CD14-positive monocyte (primary cell): ENCODE results near the gene COPS9. TPM values are rescaled to one million over a fixed set of nuclear protein-coding genes. Genes with fewer than 3 reads are reported as not detected.

Source experiments
- DNase-seq, 3 donors: peaks; one replicate each; pipeline ENCODE4 v3.0.0-alpha.2; 2011 to 2022
- H2AFZ ChIP-seq: 2 replicates; pipeline ENCODE4 v1.6.0; 2012; ENCODE audit warnings: mild to moderate bottlenecking, low read depth, low read length, inconsistent platforms; ENCODE audit not compliant: insufficient read depth, poor library complexity, severe bottlenecking
- H3K27ac ChIP-seq, 2 donors: 1 replicate in 1 of 2; 2 replicates in 1 of 2; pipeline ENCODE4 v1.5.1; 2012 to 2013; ENCODE audit warnings: low read length in 2 of 2, control low read depth in 1 of 2, inconsistent platforms in 1 of 2, low read depth in 1 of 2, mild to moderate bottlenecking in 1 of 2
- H3K27me3 ChIP-seq, 2 donors: one replicate each; pipeline versions ENCODE4 v1.6.0 to v1.6.1; 2011 to 2013; ENCODE audit warnings: low read length in 2 of 2; ENCODE audit not compliant: control insufficient read depth in 2 of 2, insufficient read depth in 2 of 2
- H3K36me3 ChIP-seq, 2 donors: replicated peaks in 1 of 2; 1 replicate in 1 of 2; 2 replicates in 1 of 2; pipeline versions ENCODE4 v1.5.1 to v1.6.1; 2012 to 2013; ENCODE audit warnings: low read length in 2 of 2, control low read depth in 1 of 2, inconsistent platforms in 1 of 2, mild to moderate bottlenecking in 1 of 2; ENCODE audit not compliant: insufficient read depth in 2 of 2, control insufficient read depth in 1 of 2
- H3K4me1 ChIP-seq, 2 donors: 1 replicate in 1 of 2; 2 replicates in 1 of 2; pipeline versions ENCODE4 v1.5.1 to v1.6.1; 2012 to 2013; ENCODE audit warnings: low read length in 2 of 2, control low read depth in 1 of 2, inconsistent platforms in 1 of 2, mild to moderate bottlenecking in 1 of 2, moderate library complexity in 1 of 2; ENCODE audit not compliant: insufficient read depth in 2 of 2, control insufficient read depth in 1 of 2
- H3K4me2 ChIP-seq: replicated peaks from 2 replicates; pipeline ENCODE3; 2012; ENCODE audit warnings: low read length, moderate library complexity, mild to moderate bottlenecking; ENCODE audit not compliant: poor library complexity, severe bottlenecking; ENCODE audit errors: extremely low read depth
- H3K4me3 ChIP-seq, 3 experiments: fragments of 200-600 bp in 1 of 3; sonication (generic) in 1 of 3; replicated peaks in 1 of 3; 1 replicate in 2 of 3; 2 replicates in 1 of 3; pipeline ENCODE4 v1.5.1; 2011 to 2013; ENCODE audit warnings: low read length in 3 of 3, mild to moderate bottlenecking in 3 of 3, control low read depth in 2 of 3, low read depth in 2 of 3, inconsistent platforms in 1 of 3, moderate library complexity in 1 of 3
- H3K79me2 ChIP-seq: 2 replicates; pipeline ENCODE4 v1.6.0; 2012; ENCODE audit warnings: mild to moderate bottlenecking, control low read depth, inconsistent platforms, low read length, moderate library complexity; ENCODE audit not compliant: insufficient read depth
- H3K9ac ChIP-seq: 2 replicates; pipeline ENCODE4 v1.6.0; 2017; ENCODE audit warnings: low read length, mild to moderate bottlenecking; ENCODE audit not compliant: insufficient read depth, poor library complexity, severe bottlenecking
- H3K9me3 ChIP-seq, 2 donors: replicated peaks in 1 of 2; 1 replicate in 1 of 2; 2 replicates in 1 of 2; pipeline versions ENCODE4 v1.5.1 to v1.6.1; 2012 to 2013; ENCODE audit warnings: low read length in 2 of 2, control low read depth in 1 of 2; ENCODE audit not compliant: control insufficient read depth in 1 of 2, insufficient read depth in 1 of 2
- H4K20me1 ChIP-seq: 2 replicates; pipeline ENCODE4 v1.6.0; 2012; ENCODE audit warnings: mild to moderate bottlenecking, low read length, control low read depth, moderate library complexity; ENCODE audit not compliant: insufficient read depth
- H3K27ac Mint-ChIP-seq, 7 donors: one replicate each; pipeline ENCODE4 v1.8.0; 2020; ENCODE audit warnings: mild to moderate bottlenecking in 7 of 7, mixed read lengths in 7 of 7, moderate library complexity in 6 of 7, inconsistent platforms in 2 of 7
- H3K27me3 Mint-ChIP-seq, 3 donors: one replicate each; pipeline ENCODE4 v1.8.0; 2021 to 2022; ENCODE audit warnings: low read depth in 3 of 3, mild to moderate bottlenecking in 3 of 3, mixed read lengths in 3 of 3, moderate library complexity in 3 of 3, inconsistent platforms in 1 of 3
- H3K36me3 Mint-ChIP-seq, 2 donors: one replicate each; pipeline ENCODE4 v1.8.0; 2020; ENCODE audit warnings: mixed read lengths in 2 of 2, inconsistent platforms in 1 of 2, mild to moderate bottlenecking in 1 of 2
- H3K4me1 Mint-ChIP-seq: one replicate; pipeline ENCODE4 v1.8.0; 2020; ENCODE audit warnings: mild to moderate bottlenecking, mixed read lengths
- H3K4me3 Mint-ChIP-seq, 2 donors: one replicate each; pipeline ENCODE4 v1.8.0; 2020; ENCODE audit warnings: mild to moderate bottlenecking in 2 of 2, mixed read lengths in 2 of 2, moderate library complexity in 1 of 2
- H3K9me3 Mint-ChIP-seq, 7 donors: one replicate each; pipeline ENCODE4 v1.8.0; 2020 to 2022; ENCODE audit warnings: mixed read lengths in 7 of 7, mild to moderate bottlenecking in 6 of 7, moderate library complexity in 6 of 7, inconsistent platforms in 2 of 7
- WGBS: methylation state at CpG from one replicate; pipeline ENCODE4 v1.1.5; 2013; ENCODE audit warnings: missing lambda C conversion rate; ENCODE audit not compliant: insufficient coverage; 5-methylcytosine and 5-hydroxymethylcytosine counted together
- intact Hi-C, 2 donors: fragments of 100-400 bp; cut with micrococcal nuclease; formaldehyde crosslinking; loops; one replicate each; pipeline versions ENCODE4 v1.15.0 to v1.15.1; 2023
- polyA plus RNA-seq, 3 donors: library from polyadenylated mRNA; depleted of rRNA in 1 of 3; unstranded in 2 of 3; stranded (reverse) in 1 of 3; fragments of 300-500 nt in 2 of 3; fragments of >200 nt in 1 of 3; fragmentation: Illumina TruSeq in 2 of 3; gene quantifications; 1 replicate in 2 of 3; 2 replicates in 1 of 3; pipeline ENCODE4 v1.2.3, GENCODE V29; 2012 to 2021
- TF ChIP-seq, protein P1 (sequence below): fragments of 200-600 bp; IDR thresholded peaks from one replicate; pipeline ENCODE4 v1.8.0; 2022; ENCODE audit warnings: antibody characterized with exemption, mild to moderate bottlenecking

The COPS9 gene
- polyA plus RNA-seq, 3 donors, result 123 to 300 (median 268) TPM

DNA sequence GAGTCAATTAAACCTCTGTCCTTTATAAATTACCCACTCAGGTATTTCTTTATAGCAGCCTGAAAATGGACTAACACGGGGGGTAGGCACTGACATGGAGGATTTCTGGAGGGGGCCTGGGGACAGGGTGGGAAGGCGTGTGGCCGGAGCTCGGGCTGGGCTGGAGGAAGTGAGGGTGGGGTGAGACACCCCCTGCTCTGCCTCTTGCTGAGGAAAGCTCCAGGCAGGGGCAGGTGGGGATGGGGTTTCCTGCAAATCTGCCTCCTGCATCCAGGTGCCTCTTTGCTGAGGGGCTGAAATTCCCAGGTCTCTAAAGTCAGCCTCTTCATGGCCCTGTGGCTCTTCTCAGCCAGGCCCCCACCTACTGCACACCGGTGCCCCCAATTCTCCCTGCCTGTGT, 30.1 kb upstream of the COPS9 start:
- no peak for DNase-seq
- H4K20me1 ChIP-seq, result no peaks in the 10 kb centered on the region
- H3K4me1 Mint-ChIP-seq, result no peaks in the 10 kb centered on the region
- no peaks in the 10 kb centered on the region for H3K36me3 ChIP-seq
- no peaks in the 10 kb centered on the region for H3K79me2 ChIP-seq
- no peaks in the 10 kb centered on the region for H3K4me1 ChIP-seq
- peaks cover 1 to 2% (median 2%) of the 10 kb centered on the region in 3 donors for H3K27me3 Mint-ChIP-seq
- no peaks in the 10 kb centered on the region for H3K27me3 ChIP-seq
- H3K9ac ChIP-seq, result no peak overlapping the region
- H3K4me3 ChIP-seq, result no peak overlapping the region
- intact Hi-C loops, result no loop called here
- no peak overlapping the region for H2AFZ ChIP-seq
- 89% methylated on average over 3 of the region's 5 CpGs for WGBS
- no peak overlapping the region for H3K4me2 ChIP-seq
- no peak overlapping the region for H3K4me3 Mint-ChIP-seq
- TF ChIP-seq, protein P1, sequence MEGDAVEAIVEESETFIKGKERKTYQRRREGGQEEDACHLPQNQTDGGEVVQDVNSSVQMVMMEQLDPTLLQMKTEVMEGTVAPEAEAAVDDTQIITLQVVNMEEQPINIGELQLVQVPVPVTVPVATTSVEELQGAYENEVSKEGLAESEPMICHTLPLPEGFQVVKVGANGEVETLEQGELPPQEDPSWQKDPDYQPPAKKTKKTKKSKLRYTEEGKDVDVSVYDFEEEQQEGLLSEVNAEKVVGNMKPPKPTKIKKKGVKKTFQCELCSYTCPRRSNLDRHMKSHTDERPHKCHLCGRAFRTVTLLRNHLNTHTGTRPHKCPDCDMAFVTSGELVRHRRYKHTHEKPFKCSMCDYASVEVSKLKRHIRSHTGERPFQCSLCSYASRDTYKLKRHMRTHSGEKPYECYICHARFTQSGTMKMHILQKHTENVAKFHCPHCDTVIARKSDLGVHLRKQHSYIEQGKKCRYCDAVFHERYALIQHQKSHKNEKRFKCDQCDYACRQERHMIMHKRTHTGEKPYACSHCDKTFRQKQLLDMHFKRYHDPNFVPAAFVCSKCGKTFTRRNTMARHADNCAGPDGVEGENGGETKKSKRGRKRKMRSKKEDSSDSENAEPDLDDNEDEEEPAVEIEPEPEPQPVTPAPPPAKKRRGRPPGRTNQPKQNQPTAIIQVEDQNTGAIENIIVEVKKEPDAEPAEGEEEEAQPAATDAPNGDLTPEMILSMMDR, result no peak
- no peak overlapping the region for H3K27ac ChIP-seq
- H3K9me3 ChIP-seq, result peaks cover 11 to 26% of the 10 kb centered on the region in 2 donors
- H3K27ac Mint-ChIP-seq, result no peak overlapping the region
- peaks cover 10 to 29% (median 14%) of the 10 kb centered on the region in 7 donors for H3K9me3 Mint-ChIP-seq
- H3K36me3 Mint-ChIP-seq, result no peaks in the 10 kb centered on the region

- H4K20me1 ChIP-seq, result no peaks in the 10 kb centered on the region
- Mint-ChIP-seq H3K36me3 (no peaks in the 10 kb centered on the region), H3K9me3 (peaks cover 10 to 29% (median 14%) of the 10 kb centered on the region in 7 donors), H3K27ac (no peak overlapping the region), H3K4me1 (no peaks in the 10 kb centered on the region), H3K27me3 (peaks cover 0 to 2% (median 1%) of the 10 kb centered on the region in 3 donors), H3K4me3 (no peak overlapping the region)
- no peaks in the 10 kb centered on the region for H3K79me2 ChIP-seq
- no peak overlapping the region for H3K27ac ChIP-seq
- peaks cover 11 to 26% of the 10 kb centered on the region in 2 donors for H3K9me3 ChIP-seq
- no peak overlapping the region for H3K4me2 ChIP-seq
- no peaks in the 10 kb centered on the region for H3K4me1 ChIP-seq
- H3K27me3 ChIP-seq, result no peaks in the 10 kb centered on the region
- TF ChIP-seq, protein P1, result no peak
- H3K9ac ChIP-seq, result no peak overlapping the region
- intact Hi-C loops, result no loop called here
- H3K36me3 ChIP-seq, result no peaks in the 10 kb centered on the region
- no peak overlapping the region for H2AFZ ChIP-seq
- no peak for DNase-seq
- WGBS, result no CpG with 5 or more reads among the region's 4 CpGs
- H3K4me3 ChIP-seq, result no peak overlapping the region
Observed at GRCh38 chr2:240165661-240166060, 29.6 kb upstream of the COPS9 start.
